NOMO-1 (cell line): Measurements from ENCODE around the gene SNRPD3.

Experiments used
- DNase-seq, 2 experiments: peaks; one replicate each; lab custom pipeline; 2025; ENCODE audit not compliant: unreplicated experiment in 2 of 2; lab: John Stamatoyannopoulos, UW

Gene SNRPD3

GRCh38 chr22:24565077-24565476 is 9.3 kb downstream of the SNRPD3 start:
- no peak for DNase-seq

GRCh38 chr22:24566899-24567511 is 11.2 kb downstream of the SNRPD3 start:
- DNase-seq, result no peak

- no peak for DNase-seq
Measured at GRCh38 chr22:24567668-24568067, 11.9 kb downstream of the SNRPD3 start.

DNA sequence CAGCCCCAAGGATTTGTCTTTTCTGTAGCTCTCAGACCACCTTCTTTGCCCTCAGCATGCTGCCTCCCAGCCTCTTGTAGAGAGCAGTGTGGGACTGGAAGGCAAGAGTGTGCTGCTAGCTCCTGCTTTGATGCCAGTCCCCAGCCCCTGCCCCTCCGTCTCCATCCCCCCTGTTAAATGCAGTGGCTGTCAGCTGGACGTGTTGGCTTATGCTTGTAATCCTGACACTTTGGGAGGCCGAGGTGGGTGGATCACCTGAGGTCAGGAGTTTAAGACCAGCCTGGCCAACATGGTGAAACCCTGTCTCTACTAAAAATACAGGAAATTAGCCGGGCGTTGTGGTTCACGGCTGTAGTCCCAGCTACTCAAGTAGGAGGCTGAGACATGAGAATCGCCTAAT is 15.5 kb downstream of the SNRPD3 start:
- no peak for DNase-seq

DNA sequence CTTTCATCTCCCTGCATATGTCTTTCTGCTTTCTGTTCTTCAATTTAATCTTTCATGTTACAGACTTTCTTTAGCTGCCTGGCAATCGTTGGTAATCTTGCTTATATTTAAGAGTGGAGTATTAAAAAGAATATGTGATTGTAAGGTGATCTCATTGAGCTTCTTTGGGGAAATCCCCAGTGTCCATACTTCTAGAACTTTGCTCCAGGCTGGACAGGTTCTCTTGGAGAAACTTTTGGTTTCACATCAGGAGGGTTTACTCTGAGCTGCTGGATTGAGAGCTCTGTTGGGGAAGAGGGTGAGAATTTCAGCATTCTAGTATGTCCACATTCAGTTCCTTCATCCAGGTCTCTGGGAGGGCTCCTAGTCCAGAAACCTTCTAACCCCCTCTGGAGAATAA is 21.0 kb downstream of the SNRPD3 start:
- DNase-seq, result no peak

- DNase-seq, result no peak
Measured at GRCh38 chr22:24578355-24579257, 22.8 kb downstream of the SNRPD3 start.

DNA sequence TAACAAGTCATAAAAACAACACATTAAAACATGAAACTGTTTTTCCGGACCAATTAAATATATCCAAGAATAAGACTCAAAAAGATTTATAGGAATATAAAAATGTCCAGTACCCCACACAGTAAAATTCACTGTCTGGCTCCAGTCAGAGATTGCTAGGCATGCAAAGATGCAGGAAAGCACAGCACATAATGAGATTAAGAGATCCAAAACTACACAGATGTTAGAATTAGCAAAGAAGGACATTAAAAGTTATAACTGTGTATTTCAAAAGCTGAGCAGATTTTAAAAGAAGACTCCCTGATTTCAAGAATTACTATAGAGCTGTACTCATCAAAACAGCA is 23.4 kb downstream of the SNRPD3 start:
- DNase-seq, result no peak

- DNase-seq, result no peak
Measured at GRCh38 chr22:24580276-24580675, 24.5 kb downstream of the SNRPD3 start.

GRCh38 chr22:24582056-24582814 is 26.4 kb downstream of the SNRPD3 start:
- DNase-seq, result no peak

- no peak for DNase-seq
Measured at GRCh38 chr22:24583221-24584165, 27.7 kb downstream of the SNRPD3 start.

DNA sequence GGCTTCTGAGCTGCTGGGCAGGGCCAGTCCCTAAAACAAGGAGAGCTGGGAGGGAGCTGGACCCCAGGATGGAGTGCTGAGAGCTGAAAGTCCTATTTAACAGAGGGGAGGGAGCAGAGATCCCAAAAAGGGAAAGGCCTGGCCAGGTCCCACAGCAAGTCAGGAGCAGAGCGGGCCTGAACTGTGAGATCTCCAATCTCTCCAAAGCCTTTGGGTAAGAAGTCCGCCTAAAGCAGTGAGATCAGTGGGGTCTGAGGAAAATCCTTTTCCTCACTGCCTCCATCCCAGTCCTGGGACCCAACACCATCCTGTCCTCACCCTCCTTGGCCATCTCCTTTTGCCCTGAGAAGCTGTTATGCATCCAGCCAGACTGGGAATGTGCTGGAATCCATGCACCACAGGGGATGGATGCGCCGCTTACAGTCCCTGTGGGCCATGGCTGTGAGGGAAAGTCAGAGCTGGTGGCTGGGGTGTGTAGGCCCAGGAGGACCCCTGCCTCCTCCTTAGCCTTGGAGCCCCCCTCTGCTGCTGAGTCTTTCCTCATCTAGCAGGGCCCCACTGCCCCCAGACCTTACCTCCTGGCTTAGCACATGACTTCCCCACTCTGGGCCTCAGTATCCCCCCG is 28.5 kb downstream of the SNRPD3 start:
- no peak for DNase-seq

- DNase-seq, result no peak
Measured at GRCh38 chr22:24584871-24585411, 29.1 kb downstream of the SNRPD3 start.

- DNase-seq, result no peak
Measured at GRCh38 chr22:24585461-24585860, 29.7 kb downstream of the SNRPD3 start.

GRCh38 chr22:24585927-24586546 is 30.2 kb downstream of the SNRPD3 start:
- DNase-seq, result no peak

- no peak for DNase-seq
Measured at GRCh38 chr22:24587251-24587650, 31.5 kb downstream of the SNRPD3 start.

- no peak for DNase-seq
Measured at GRCh38 chr22:24587948-24588347, 32.1 kb downstream of the SNRPD3 start.

DNA sequence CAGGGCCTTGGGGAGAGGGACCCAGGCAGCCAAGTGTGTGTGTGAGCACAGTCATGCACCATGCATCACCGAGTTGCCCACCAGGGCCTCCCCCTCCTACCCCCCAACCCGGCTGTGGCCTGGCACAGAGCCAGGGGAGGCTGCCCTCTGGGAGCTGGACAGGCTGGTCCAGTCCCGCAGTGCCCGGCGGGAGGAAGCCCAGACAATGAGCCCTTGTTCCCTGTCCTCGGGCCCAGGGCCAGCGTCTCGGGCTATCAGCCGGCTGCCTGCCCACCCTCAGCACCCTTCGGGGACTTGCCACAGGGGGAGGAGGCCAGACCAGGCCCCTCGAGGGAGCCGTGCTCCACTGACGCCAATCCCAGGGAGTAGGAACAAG is 32.6 kb downstream of the SNRPD3 start:
- no peak for DNase-seq

DNA sequence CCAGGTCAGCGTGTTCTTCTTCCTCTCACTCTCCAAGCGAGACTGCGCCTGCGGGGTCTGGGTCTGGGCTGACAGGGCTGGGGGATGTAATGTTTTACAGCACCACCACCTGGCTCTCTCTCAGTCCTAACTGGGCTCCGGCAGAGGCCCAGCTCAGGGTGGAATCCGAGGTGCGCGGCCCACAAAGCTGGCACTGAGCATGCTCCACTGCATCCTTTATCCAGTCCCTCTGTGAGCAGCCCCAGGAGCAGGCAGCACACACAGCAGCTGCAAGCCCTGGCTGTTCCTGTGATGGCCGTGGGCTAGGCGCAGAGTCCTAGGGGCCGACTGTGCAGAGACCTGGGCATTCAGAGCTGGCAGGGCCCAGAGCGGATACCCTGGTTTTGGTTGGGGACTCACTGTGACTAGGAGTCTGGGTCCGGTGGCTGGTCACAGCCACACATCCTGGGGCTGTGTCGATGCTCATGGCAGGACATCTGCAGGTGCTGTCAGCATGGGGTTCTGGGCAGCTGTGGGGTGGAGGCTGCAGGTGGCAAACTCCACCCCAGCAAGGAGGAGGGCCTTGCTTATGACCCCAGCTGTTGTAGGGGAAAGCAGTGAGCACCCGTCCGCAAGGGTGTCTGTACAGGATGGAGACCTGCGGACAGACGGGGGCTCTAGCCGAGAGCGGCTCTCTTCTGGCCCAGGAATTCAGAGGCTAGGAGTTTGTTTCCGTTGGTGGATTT is 33.1 kb downstream of the SNRPD3 start:
- no peak for DNase-seq

DNA sequence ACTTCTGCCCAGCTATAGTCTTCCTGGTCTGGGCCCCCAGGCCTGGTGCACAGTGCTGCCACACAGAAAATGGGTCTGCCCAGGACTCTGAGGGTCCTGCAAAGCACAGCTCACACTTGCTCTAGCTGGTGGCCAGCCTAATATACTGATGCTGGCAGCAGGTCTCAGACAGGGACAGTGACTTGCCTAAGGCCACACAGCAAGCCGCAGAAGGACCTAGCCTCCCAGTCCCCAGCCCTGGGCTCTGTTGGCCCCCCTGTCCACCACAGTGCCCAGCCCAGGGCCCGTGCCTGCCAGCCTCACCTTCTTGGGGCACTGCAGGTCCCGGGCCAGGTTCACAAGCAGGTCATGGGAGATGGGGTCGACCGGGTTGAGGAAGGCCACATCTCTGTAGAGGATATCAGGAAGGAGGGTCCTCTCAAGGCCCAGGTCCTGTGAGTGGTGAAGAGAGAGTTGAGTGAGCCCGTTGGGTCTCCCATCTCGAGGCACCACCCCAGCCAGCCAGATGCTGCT is 33.8 kb downstream of the SNRPD3 start:
- DNase-seq, result no peak
